HepG2 (cell line): ENCODE measurements around the gene SPCS1. TPM values are rescaled to one million over a fixed set of nuclear protein-coding genes. Genes with fewer than 3 reads are reported as not detected.

ENCODE experiments used
- PRPF4 ChIP-seq: fragments of 200-400 bp; formaldehyde crosslinking; IDR thresholded peaks from 2 replicates; pipeline ENCODE4 v1.6.1; 2016; ENCODE audit warnings: low read length, low read depth; ENCODE audit not compliant: poor library complexity, severe bottlenecking
- ZNF7 ChIP-seq: IDR thresholded peaks from 2 replicates; pipeline ENCODE4 v1.6.1; 2016; ENCODE audit warnings: missing biosample characterization, missing genetic modification reagents
- polyA plus RNA-seq, 8 experiments: library from polyadenylated mRNA; depleted of rRNA in 3 of 8; stranded (reverse) in 7 of 8; unstranded in 1 of 8; fragments of >200 nt; fragmentation: Illumina TruSeq in 4 of 8; extraction: Trizol in 4 of 8; gene quantifications; 2 replicates each; pipeline versions ENCODE4 v1.2.1 to v1.2.3, GENCODE V29; 2011 to 2016; ENCODE audit warnings: low read depth in 4 of 8, missing spikeins in 1 of 8, mixed read lengths in 1 of 8; ENCODE audit not compliant: insufficient read depth in 1 of 8
- total RNA-seq, 5 experiments: library from RNA; depleted of rRNA; stranded (reverse); fragments of >200 nt; fragmentation: Illumina TruSeq; extraction: Trizol; gene quantifications; 2 replicates each; pipeline ENCODE4 v1.2.3, GENCODE V29; 2016; ENCODE audit warnings: low read depth in 1 of 5
- TF ChIP-seq, protein P1 (sequence below): sonication (generic); formaldehyde crosslinking; IDR thresholded peaks from 2 replicates; pipeline ENCODE4 v1.5.0; 2020; ENCODE audit warnings: missing genetic modification reagents
- TF ChIP-seq, protein P2 (sequence below): IDR thresholded peaks from 2 replicates; pipeline ENCODE4 v1.6.1; 2016; ENCODE audit warnings: low read depth, missing genetic modification reagents, missing compliant biosample characterization
- TF ChIP-seq, protein P3 (sequence below): IDR thresholded peaks from 2 replicates; pipeline ENCODE4 v1.6.1; 2012; ENCODE audit warnings: low read depth, low read length, improper control_type of control experiment

SPCS1 gene
- total and polyA plus RNA-seq, 2 of the 13 experiments (the other 11 are each of a cell fraction or from before 2014, with no cell fraction given) = 84.6 to 120 TPM

DNA sequence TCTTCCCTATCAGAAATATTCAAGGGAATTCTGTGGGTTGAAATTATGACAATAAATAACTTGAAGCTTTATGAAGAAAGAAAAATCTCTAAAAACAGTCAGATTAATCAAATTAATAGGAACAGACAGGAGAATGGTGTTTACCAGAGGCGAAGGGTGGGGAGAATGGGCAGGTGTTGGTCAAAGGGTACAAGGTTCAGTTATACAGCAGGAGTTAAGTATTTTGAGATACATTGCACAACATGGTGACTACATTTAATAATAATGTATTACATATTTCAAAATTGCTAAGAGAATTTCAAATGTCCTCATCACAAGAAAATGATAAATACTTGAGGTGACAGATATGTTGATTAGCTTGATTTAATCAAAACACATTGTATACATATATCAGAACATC is 18.6 kb downstream of the SPCS1 start (continued):
- TF ChIP-seq ZNF7 (CRISPR knock-in tag) (no peak), PRPF4 (no peak)
- TF ChIP-seq, protein P1, sequence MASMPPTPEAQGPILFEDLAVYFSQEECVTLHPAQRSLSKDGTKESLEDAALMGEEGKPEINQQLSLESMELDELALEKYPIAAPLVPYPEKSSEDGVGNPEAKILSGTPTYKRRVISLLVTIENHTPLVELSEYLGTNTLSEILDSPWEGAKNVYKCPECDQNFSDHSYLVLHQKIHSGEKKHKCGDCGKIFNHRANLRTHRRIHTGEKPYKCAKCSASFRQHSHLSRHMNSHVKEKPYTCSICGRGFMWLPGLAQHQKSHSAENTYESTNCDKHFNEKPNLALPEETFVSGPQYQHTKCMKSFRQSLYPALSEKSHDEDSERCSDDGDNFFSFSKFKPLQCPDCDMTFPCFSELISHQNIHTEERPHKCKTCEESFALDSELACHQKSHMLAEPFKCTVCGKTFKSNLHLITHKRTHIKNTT (CRISPR knock-in tag) = no peak
- TF ChIP-seq, protein P2, sequence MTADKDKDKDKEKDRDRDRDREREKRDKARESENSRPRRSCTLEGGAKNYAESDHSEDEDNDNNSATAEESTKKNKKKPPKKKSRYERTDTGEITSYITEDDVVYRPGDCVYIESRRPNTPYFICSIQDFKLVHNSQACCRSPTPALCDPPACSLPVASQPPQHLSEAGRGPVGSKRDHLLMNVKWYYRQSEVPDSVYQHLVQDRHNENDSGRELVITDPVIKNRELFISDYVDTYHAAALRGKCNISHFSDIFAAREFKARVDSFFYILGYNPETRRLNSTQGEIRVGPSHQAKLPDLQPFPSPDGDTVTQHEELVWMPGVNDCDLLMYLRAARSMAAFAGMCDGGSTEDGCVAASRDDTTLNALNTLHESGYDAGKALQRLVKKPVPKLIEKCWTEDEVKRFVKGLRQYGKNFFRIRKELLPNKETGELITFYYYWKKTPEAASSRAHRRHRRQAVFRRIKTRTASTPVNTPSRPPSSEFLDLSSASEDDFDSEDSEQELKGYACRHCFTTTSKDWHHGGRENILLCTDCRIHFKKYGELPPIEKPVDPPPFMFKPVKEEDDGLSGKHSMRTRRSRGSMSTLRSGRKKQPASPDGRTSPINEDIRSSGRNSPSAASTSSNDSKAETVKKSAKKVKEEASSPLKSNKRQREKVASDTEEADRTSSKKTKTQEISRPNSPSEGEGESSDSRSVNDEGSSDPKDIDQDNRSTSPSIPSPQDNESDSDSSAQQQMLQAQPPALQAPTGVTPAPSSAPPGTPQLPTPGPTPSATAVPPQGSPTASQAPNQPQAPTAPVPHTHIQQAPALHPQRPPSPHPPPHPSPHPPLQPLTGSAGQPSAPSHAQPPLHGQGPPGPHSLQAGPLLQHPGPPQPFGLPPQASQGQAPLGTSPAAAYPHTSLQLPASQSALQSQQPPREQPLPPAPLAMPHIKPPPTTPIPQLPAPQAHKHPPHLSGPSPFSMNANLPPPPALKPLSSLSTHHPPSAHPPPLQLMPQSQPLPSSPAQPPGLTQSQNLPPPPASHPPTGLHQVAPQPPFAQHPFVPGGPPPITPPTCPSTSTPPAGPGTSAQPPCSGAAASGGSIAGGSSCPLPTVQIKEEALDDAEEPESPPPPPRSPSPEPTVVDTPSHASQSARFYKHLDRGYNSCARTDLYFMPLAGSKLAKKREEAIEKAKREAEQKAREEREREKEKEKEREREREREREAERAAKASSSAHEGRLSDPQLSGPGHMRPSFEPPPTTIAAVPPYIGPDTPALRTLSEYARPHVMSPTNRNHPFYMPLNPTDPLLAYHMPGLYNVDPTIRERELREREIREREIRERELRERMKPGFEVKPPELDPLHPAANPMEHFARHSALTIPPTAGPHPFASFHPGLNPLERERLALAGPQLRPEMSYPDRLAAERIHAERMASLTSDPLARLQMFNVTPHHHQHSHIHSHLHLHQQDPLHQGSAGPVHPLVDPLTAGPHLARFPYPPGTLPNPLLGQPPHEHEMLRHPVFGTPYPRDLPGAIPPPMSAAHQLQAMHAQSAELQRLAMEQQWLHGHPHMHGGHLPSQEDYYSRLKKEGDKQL = no peak
- TF ChIP-seq, protein P3, sequence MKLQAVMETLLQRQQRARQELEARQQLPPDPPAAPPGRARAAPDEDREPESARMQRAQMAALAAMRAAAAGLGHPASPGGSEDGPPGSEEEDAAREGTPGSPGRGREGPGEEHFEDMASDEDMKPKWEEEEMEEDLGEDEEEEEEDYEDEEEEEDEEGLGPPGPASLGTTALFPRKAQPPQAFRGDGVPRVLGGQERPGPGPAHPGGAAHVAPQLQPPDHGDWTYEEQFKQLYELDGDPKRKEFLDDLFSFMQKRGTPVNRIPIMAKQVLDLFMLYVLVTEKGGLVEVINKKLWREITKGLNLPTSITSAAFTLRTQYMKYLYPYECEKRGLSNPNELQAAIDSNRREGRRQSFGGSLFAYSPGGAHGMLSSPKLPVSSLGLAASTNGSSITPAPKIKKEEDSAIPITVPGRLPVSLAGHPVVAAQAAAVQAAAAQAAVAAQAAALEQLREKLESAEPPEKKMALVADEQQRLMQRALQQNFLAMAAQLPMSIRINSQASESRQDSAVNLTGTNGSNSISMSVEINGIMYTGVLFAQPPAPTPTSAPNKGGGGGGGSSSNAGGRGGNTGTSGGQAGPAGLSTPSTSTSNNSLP = peak; percentile 84
